KOPT-K1 (cell line): ENCODE results near the gene EHD3.

ENCODE experiments used
- H3K27ac ChIP-seq: fragments of 200-600 bp; sonication (generic); 2 replicates; pipeline ENCODE4 v1.5.1; 2016; ENCODE audit warnings: antibody characterized with exemption, mild to moderate bottlenecking, low read depth, low read length; ENCODE audit not compliant: poor library complexity, severe bottlenecking
- H3K36me3 ChIP-seq: fragments of 200-600 bp; sonication (generic); 2 replicates; pipeline ENCODE4 v1.5.1; 2017; ENCODE audit warnings: antibody characterized with exemption, mild to moderate bottlenecking, low read length, moderate library complexity; ENCODE audit not compliant: insufficient read depth
- H3K9me3 ChIP-seq: fragments of 200-600 bp; sonication (generic); 2 replicates; pipeline ENCODE4 v1.5.1; 2017; ENCODE audit warnings: antibody characterized with exemption, low read length, mild to moderate bottlenecking; ENCODE audit not compliant: insufficient read depth, poor library complexity, severe bottlenecking

The EHD3 gene

DNA sequence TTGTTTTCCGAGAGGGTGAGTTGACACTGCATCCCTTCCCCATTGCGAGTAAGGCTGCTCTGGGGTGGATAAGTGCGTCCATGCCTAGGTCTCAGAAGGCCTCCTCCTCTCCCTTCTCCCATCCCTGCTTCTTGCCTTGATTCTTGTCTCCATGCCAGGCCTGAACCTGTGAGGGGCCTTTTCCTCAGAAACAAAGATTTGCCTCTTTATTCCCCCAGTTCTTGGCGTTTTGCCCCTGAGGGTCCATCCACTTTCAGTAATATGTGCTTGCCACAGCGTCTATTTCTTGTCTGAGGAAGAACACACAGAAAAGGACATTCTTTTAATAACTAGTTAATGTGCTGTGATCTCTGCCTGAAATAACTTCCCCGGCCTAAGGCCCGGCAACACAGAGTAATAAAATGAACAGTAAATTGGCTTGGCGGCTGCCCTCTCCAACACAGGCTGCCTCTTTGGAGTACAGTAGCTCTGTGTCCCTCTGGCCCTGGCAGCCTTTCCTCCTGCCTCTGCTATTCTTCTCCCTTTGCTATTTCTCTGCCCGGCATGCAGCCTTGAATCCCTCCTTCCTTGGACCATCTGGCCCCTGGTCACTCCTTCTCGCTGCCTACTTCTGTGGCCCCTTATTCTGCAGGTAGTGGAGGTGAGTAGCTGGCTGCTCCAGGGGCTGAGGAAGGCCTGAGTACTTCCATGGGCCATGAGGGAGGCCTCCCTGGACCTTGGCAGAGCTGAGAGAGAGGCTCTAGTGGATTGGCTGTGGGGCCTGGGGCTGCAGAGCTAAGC lies 4.4 kb downstream of the EHD3 start:
- Histone ChIP-seq H3K9me3 (no peaks in the 10 kb centered on the region), H3K27ac (no peak overlapping the region), H3K36me3 (no peaks in the 10 kb centered on the region)

DNA sequence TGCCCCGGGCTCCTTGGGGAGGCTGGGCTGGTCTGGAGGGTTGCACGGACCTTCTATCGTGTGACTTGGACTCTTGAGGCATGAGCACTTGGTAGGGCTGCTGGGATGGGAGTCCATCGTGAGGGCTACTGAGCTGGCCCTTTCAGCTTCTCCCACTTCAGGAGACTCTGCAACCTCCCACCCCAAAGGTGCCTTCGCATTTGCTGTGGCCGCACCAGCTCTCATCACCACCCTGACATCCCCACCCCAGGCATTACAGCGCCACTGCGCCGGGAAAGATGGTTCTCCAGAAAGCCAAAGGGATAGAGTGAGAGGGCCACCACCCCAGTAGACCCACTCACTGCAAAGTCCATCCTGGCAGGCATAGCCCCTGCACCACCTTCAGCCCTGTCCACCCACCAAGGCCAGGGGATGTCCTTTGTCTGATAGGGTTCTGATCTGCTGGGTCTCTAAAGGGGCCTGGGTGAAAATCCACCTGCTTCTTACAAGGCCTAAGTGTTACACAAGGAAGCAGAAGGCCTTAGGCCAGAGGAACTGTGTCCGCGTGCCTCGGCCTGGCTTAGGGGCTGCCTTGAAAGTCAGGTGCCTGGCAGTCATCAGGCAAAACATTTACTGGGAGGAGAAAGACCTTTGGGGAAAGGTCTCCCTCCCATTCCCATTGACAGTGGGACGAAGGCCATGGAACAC lies 5.1 kb downstream of the EHD3 start:
- no peak overlapping the region for H3K27ac ChIP-seq
- no peaks in the 10 kb centered on the region for H3K36me3 ChIP-seq
- H3K9me3 ChIP-seq: no peaks in the 10 kb centered on the region

- Histone ChIP-seq H3K9me3 (no peaks in the 10 kb centered on the region), H3K36me3 (no peaks in the 10 kb centered on the region), H3K27ac (no peak overlapping the region)
Measured at GRCh38 chr2:31239593-31240177, 5.7 kb downstream of the EHD3 start.

DNA sequence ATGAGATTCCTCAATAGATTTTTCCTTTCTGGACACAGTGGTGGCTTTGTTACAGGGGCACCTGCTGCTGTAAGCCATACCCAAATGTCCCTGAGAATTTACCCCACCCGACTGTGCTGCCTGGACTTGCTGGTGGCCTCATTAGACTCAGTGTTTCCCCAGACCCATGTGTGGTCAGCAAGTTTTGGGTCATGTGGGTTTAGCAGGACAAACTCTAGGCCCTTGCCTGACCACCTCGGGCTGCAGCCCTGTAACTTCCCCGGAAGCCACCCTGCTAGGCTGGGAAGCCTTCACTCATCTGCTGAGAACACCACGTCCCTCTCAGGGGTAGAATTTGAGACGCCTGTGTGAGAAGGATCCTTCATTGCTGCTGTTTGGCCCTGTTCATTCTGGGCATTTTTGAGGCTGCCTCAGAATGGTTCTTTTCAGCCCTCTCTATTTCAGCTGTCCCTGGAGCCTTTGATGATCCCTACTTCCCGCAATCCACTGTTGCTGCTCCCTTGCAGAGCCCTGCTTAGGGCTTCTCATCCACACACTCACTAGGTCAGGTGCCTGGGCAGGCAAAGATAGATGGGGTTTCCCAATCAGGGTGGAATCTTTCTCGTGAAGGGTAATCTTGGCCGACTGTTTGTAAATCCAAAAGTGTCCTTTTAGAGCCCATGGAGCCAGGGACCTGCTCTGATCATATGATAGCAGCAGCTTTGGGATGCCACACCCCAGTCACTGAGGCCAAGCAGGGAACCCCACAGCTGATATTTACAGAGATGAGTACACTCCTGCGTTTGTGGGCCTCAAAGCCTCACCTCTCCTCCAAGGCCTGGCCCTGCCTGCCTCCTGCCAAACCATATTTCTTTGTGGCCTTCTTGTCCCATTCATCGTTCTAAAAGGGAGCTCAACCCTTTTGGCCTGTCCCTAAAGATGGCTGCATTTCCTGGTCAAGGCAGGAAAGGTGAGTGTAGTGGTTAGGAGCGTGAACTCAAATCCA lies 6.7 kb downstream of the EHD3 start:
- H3K27ac ChIP-seq: no peak overlapping the region
- H3K36me3 ChIP-seq: no peaks in the 10 kb centered on the region
- H3K9me3 ChIP-seq: no peaks in the 10 kb centered on the region

DNA sequence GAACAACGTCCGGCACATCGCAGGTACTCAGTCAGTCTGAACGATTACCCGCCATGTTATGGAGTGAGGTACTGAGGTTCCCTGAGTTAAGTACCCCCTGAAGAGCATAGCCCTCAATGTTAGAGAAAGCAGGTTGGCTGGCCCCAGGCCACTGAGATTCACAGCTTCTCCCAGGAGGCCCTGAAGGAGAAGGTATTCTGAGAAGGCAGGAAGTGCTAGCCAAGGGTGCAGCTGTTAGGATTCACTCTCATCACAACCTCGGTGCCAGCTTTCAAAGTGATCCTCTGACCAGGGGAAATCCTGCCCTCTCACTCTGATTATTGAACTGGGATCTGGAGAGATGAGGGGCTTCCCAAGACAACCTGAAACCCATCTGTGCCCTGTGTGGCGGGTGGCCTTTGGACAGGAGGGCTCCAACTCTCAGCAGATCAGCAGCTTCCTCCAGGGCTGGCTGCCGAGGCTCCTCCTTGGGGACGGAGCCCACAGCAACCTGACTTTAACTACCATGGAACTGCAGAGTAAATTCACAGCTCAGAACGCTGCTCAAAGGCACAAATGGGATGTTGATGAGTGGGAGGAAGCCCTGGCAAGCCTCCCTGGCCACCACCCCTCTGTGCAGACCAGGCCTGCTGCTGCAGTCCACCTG lies 7.8 kb downstream of the EHD3 start:
- Histone ChIP-seq H3K36me3 (no peaks in the 10 kb centered on the region), H3K27ac (no peak overlapping the region), H3K9me3 (no peaks in the 10 kb centered on the region)

DNA sequence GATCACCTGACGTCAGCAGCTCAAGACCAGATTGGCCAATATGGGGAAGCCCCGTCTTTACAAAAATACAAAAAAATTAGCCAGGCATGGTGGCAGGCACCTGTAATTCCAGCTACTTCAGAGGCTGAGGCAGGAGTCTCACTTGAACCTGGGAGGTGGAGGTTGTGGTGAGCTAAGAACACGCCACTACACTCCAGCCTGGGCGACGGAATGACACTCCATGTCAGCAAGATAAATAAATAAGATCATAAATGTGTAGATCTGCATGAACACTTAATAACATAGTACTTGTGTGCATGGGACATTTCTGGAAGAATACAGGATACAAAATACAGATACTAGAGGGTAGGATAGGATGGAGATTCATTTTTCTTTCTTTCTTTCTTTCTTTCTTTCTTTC lies 9.1 kb downstream of the EHD3 start:
- no peak overlapping the region for H3K27ac ChIP-seq
- no peaks in the 10 kb centered on the region for H3K9me3 ChIP-seq
- no peaks in the 10 kb centered on the region for H3K36me3 ChIP-seq

DNA sequence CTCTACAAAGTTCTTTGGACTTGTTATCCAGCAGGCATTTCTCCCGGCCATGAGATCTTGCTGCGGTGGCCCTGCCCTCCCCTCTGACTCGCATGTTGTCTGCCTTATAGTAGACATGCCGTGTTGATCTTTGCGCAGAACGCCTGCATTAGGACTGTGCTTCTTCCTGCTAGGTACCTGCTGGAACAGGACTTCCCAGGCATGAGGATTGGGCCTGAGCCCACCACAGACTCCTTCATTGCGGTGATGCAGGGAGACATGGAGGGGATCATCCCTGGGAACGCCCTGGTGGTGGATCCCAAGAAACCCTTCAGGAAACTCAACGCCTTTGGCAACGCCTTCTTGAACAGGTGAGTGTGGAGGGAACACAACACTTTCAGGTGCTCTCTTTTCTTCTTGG lies 10.1 kb downstream of the EHD3 start:
- Histone ChIP-seq H3K9me3 (no peaks in the 10 kb centered on the region), H3K27ac (no peak overlapping the region), H3K36me3 (no peaks in the 10 kb centered on the region)

GRCh38 chr2:31246184-31246852 lies 12.4 kb downstream of the EHD3 start:
- Histone ChIP-seq H3K36me3 (no peaks in the 10 kb centered on the region), H3K27ac (no peak overlapping the region), H3K9me3 (no peaks in the 10 kb centered on the region)

DNA sequence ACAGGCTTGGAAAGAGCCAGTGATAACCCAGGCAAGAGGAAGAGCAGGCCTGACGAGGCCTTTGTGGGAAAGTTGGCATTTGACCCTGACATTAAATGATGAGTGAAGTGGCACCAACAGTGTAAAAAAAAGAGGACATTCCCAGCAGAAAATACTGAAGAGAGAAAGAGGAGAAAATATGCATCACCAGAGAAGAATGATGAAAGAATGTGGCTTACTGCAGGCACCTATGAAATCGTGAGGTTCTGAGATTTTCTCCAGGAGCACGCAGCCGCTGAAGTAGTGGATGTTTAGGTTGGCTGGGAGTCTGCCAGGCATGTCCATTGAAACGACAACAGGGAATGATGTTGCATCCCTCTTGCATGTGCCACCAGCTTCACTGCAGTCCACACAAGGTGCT lies 13.8 kb downstream of the EHD3 start:
- Histone ChIP-seq H3K9me3 (no peaks in the 10 kb centered on the region), H3K36me3 (no peaks in the 10 kb centered on the region), H3K27ac (no peak overlapping the region)

DNA sequence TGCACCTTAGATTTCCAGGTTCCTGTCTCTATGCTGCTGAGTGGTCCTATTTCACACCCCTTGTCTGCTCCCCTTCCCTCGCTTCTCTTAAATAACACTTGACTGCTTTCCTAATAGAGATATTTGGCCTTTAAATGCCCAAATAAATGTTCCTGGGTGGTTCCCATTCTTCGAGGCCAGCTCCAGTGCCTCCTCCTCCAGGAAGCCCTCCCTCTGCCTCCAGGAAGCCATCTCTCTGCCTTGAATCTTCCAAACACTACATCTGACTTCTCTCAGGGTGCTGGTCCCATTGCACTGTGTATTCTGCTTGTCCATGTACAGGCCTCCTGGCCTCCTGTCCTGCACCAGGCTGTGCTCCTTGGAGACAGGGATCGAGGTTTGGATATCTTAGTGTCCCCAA lies 14.2 kb downstream of the EHD3 start:
- Histone ChIP-seq H3K27ac (no peak overlapping the region), H3K36me3 (no peaks in the 10 kb centered on the region), H3K9me3 (no peaks in the 10 kb centered on the region)

DNA sequence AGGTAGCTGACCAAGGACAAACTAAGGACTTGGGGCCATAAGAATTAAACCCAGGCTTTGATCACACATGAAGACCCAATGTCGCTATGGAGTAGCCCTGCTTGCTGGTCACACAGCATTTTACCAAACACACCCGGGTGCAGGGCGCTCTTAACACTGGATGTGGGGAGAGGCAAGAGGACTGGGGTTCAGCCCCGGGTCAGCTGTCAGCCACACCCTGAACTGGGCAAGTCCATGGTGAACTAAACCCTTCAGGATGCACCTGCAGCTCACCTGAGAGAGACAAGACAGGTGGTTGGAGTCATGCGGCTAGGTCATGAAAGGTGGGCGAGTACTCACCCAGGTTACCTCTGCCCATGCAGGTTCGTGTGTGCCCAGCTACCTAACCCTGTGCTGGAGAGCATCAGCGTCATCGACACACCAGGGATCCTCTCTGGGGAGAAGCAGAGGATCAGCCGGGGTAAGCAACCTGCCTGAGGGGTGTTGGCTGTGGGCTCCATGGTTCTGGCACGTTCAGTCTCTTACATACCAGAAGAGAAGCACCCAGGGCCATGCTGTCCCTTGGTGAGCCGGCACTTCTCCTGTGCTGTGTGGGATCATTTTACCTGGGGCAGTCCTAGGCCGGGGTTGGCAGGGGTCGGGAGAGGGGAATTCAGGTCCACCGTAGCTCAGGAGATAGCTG lies 15.2 kb downstream of the EHD3 start:
- Histone ChIP-seq H3K27ac (no peak overlapping the region), H3K36me3 (no peaks in the 10 kb centered on the region), H3K9me3 (no peaks in the 10 kb centered on the region)

GRCh38 chr2:31251018-31251417 lies 17.1 kb downstream of the EHD3 start:
- Histone ChIP-seq H3K27ac (no peak overlapping the region), H3K9me3 (no peaks in the 10 kb centered on the region), H3K36me3 (no peaks in the 10 kb centered on the region)

- Histone ChIP-seq H3K36me3 (no peaks in the 10 kb centered on the region), H3K27ac (no peak overlapping the region), H3K9me3 (no peaks in the 10 kb centered on the region)
Measured at GRCh38 chr2:31251851-31252250, 17.9 kb downstream of the EHD3 start.
